Activated CD4-positive, alpha-beta T cell treated with anti-CD3 and anti-CD28 coated beads for 4 hours (primary cell): ENCODE data around the gene IKZF4.
"Not testable (repeated sequence)": the region's sequence is repeated elsewhere in the genome, so short reads cannot be mapped to it uniquely, and the experiment has no call there.

Experiments
- DNase-seq, 2 donors: peaks; one replicate each; pipeline ENCODE4 v3.0.0-alpha.2; 2020

The IKZF4 gene

DNA sequence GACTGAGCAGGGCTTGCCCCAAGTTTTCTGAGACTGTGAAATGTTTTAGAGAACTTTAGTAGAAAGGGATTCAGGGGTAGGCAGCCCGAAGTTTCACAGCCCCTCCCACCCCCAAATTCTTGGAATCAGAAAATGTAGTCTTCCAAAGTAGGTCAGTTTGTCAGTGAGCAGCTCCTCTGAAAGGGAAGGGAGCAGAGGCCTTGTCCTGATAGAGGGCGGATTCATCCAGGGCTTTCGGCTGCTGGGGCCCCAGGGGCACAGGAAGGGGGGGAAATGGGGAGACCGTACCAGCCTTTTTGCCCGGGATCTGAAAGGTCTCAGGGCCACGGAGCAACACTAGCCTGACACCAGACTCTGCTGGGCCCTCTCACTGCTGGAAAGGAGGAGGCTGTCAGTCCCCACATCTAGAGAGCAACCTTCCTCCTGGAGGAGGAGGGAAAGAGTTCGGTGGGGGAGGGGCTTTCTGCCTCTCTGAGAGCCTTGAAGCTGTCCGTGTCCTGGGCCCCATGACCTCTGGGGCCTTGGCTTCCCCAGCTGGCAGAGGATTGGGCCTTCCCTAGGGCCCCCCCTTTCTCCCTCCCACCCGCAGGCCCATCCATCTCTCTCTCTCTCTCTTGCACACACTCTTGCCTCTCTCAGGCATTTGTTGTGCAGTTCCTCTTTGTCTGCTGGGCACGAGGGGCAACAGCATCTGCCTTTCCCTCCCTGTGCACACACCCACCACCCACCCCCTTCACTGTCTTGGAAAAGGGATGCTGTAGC, at the start of gene IKZF4:
IKZF4 (plus strand) TSS at position 621 of the 762 bp plus-strand sequence. CDS start 451 bp downstream, outside the sequence.
- DNase-seq: peak in 1 of 2 donors; percentile 14

DNA sequence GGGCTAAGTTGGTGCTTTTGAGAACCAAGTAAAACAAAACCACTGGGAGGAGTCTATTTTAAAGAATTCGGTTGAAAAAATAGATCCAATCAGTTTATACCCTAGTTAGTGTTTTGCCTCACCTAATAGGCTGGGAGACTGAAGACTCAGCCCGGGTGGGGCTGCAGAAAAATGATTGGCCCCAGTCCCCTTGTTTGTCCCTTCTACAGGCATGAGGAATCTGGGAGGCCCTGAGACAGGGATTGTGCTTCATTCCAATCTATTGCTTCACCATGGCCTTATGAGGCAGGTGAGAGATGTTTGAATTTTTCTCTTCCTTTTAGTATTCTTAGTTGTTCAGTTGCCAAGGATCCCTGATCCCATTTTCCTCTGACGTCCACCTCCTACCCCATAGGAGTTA, 48.8 kb upstream of the IKZF4 start:
- no peak for DNase-seq

DNA sequence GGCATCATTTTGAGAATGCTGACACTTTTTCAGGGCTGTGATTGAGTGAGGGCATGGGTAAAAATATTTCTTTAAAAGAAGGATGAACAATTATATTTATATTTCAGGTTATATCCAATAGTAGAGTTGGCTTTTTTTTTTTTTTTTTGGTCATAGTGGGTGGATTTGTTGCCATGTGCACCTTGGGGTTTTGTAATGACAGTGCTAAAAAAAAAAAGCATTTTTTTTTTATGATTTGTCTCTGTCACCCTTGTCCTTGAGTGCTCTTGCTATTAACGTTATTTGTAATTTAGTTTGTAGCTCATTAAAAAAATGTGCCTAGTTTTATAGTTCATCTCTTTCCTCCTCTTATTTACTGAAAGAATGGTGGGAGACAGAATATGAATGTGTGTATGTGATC, 48.4 kb upstream of the IKZF4 start:
- DNase-seq: no peak

DNA sequence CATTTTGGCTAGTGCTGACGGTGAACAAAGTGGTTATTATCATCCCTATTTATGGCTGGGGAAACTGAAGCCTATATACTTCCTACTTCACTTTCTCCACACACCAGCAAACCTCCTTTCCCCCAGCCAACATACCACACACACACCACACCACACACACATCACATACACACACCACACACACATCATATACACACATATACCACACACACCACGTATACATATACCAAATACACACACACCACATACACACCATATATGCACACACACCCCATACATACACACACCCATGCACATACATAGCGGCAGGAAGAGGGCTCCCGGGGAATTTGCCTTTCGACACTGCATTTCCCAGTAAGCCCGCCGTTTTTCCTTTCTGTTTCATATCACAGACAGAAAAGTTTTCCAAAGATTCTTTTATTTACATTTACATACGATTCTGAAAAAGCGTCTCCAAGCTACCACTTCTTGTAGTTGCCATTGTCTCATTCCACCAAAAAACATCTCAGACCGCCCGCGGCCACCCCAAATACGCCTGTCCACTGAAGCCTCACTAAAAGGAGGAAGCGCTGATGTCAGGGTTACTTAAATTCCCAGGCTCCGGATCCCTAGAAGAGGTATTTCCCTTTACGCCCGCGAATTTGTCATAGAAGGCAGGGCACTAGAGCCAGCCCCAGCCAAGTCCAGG, 47.8 kb upstream of the IKZF4 start:
- no peak for DNase-seq

DNA sequence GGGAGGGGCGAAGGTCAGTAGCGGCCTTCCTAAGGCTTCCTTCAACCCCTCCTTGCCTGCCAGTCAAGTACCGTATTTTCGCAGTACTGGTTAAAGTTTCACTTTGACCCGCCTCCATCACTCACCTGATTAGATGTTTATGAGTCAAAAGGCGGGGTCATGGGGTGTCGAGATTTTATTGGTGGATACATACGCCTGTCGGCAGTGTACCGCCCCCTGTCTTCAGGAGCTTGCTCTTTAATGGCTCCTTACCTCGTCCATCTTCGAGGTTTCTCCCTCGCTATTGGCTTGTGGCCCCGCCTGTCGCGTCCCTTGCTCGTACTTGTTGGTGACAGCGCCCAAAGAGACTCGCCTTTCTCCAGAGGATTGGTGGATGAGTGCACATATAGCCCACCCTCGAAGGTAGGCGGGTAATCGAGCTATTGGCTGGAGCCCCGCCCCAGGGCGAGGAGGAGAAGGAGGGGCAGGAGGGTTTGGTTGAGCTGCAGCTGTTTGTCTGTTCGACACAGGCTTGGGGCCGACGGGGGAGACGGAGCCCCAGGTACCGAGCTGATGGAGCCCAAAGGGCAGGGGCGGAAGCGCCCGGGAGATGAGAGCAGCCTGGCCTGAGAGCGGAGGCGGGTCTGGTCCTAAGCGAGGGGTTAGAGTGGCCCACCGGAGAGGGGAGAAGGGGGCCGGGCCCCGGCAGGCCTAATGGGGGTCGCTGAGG, 47.1 kb upstream of the IKZF4 start, which contains the start of gene RAB5B:
RAB5B (plus strand) TSS at position 480 of the 709 bp plus-strand sequence. CDS start 12,883 bp downstream, outside the sequence.
- DNase-seq: peak; percentile 96 to 98

DNA sequence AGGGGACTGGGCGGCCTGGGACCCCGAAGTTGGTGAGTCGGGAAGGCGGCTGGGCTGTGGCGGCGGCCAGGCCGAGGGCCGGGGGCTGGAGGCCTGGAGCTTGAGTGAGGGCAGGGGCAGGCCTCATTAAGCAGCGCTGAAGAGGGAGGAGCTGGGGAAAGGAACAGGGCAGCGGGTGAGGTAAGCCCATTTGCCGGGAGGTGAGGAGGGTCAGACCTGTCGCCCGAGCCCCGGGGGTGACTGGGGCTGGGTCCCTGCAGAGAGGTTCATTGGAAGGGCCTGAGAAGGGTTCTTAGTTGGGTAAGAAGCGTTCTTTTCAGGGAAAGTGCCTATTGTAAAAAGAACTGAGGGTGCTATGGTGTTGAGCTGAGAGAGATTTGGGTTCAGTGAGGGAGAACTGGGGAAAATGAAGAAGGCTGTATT, 46.5 kb upstream of the IKZF4 start:
- peak in 1 of 2 donors; percentile 47 for DNase-seq

DNA sequence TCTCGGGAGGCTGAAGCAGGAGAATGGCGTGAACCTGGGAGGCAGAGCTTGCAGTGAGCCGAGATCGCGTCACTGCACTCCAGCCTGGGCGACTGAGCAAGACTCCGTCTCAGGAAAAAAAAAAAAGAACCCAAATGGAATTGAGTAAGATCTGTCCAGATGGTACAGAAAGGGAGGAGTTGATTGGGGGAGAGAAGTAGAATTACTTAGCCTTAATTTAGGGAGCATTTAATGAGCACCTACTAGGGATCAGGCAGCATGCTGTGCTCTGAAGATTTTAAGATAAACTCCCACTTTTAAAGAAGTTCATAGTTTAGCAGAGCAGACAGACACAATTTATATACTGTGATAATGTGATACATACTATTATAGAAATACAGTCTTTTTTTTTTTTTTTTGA, 42.5 kb upstream of the IKZF4 start:
- DNase-seq: no peak

DNA sequence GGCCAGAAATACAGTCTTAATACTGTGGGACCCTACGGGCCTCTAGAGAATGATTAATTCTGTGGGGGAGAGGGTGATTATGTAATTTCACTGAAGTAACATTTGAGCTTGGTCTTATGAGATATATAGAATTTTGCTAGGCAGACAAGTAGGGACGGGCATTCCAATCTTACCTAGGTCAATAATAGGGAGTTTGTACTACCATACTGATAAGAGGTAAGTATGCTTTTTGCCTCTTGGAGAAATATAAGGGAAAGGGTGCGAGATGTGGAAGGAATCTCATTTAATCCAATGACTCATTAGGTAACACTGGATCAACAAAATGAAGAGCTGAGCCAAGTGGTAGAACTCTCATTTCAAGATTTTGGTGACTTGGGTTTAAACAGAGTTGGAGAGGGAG, 41.8 kb upstream of the IKZF4 start:
- no peak for DNase-seq

DNA sequence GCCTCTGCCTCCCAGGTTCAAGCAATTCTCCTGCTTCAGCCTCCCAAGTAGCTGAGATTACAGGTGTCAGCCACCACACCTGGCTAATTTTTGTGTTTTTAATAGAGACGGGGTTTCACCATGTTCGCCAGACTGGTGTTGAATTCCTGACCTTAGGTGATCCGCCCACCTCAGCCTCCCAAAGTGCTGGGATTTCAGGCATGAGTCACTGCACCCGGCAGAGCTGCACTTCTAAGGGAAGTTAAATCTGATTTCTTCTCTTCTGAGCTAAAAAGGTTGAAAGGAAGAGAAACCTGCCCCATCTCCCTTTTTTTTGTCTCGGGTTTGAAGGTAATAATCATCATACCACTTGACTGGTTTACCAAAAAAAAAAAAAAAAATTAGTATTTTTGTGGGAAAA, 39.0 kb upstream of the IKZF4 start:
- DNase-seq: not testable (repeated sequence)

DNA sequence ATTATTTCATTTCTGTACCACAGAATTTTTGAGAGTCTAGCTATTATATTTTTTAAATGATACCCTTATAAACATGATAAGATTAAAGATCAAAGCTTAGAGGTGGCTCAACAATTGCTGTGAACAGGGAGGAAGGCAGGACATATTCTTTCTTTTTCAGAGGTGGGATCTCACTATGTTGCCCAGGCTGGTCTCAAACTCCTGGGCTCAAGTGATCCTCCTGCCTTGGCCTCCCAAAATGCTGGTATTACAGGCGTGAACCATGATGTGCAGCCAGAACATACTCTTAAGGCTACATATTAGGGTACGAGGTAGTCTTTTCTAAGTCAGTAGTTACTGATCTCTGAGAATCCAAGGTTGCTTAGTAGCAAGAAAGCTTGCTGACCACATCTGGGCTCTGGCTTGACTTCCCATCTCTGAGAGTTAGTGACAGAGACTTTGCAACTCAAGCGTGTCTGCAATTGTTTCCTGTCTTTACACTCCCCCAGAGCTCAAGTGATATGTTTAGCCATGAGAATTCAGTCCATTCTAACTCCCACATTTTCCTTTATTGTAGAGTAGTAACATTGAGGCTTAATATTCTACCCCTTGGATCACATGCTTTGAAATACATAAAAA, 38.4 kb upstream of the IKZF4 start:
- no peak for DNase-seq

DNA sequence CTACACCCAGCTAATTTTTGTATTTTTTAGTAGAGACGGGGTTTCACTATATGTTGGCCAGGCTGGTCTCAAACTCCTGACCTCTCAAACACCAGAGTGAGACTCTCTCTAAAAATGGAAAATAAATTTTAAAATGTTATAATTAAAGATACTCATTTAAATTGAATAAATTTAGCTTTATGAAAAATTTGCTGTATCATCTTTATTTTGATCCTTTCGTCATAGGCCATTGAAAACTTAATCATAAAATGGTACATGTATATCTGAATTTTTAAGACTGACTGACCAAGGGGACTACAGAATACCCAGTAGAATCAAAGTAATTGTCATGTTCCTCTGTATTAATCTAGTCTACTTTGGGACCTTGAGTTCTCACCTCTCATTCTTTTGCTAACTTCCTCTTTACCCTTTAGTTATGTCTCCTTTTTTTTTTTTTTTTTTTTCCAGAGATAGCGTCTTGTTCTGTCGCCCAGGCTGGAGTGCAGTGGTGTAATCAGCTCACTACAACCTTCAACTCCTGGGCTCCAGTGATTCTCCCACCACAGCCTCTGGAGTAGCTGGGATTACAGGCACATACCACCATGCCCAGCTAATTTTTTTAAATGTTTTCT, 37.5 kb upstream of the IKZF4 start:
- DNase-seq: no peak

DNA sequence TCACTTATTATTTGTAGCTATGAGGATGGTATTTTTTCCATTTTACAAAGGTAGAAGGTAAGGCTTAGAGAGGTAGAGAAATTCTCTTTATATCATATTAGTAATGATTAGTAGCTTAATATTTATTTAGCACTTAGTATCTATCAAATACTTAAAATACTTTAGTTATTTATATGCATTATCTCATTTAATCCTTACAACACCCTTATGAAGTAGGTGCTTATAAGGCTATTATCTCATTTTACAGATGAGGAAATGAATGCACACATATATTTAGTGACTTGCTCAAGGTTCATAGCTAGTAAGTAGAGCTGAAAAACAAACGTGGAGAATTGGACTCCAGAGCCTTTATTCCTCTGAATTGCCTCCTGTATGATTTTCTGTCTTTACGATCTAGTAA, 36.0 kb upstream of the IKZF4 start:
- DNase-seq: no peak

DNA sequence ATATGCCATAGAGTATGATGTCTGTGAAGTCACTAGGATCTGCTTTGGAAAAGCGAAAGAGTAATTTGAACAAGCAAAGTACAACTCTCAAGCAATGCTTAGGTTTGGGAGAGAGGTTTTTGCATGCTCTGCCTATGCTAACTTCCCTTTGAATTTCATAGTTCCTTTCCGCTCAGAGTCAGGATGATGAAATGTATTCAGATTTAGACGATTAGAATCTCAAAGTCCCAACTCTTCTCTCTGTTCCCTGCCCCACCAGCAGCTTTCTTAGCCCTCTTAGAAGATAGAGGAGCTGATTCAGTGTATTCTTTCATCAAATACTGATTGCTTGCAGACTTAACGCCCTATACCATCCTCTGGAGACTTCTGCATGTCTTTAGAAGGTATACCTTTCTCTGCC, 35.5 kb upstream of the IKZF4 start:
- no peak for DNase-seq

DNA sequence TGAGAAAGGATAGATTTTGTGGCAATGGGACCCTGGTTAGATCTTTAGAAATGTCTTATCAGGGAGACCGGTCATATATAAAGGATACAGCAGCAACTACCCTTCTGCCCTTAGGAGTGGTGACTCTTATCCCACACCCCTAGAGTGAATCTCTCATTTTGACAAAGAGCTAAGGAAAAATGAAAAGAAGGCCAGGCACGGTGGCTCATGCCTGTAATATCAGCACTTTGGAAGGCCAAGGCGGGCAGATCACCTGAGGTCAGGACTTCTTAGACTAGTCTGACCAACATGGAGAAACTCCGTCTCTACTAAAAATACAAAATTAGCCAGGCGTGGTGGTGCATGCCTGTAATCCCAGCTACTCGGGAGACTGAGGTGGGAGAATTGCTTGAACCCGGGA, 34.9 kb upstream of the IKZF4 start:
- not testable (repeated sequence) for DNase-seq

DNA sequence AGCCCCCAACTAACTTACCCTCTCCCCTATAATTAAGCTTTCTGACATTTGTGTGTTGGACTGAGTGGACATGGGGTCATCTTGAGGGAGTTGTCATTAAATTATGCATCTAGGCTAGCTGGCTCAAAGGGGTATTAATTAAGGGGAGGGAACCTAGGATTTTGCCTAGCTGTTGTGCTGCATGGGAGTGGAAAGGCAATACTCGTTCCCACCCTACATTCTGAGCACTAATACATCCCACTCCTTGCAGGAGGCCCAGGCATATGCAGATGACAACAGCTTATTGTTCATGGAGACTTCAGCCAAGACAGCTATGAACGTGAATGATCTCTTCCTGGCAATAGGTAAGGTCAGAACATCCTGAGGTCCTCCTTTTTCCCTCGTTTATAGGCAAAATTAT, 29.7 kb upstream of the IKZF4 start:
- no peak for DNase-seq

DNA sequence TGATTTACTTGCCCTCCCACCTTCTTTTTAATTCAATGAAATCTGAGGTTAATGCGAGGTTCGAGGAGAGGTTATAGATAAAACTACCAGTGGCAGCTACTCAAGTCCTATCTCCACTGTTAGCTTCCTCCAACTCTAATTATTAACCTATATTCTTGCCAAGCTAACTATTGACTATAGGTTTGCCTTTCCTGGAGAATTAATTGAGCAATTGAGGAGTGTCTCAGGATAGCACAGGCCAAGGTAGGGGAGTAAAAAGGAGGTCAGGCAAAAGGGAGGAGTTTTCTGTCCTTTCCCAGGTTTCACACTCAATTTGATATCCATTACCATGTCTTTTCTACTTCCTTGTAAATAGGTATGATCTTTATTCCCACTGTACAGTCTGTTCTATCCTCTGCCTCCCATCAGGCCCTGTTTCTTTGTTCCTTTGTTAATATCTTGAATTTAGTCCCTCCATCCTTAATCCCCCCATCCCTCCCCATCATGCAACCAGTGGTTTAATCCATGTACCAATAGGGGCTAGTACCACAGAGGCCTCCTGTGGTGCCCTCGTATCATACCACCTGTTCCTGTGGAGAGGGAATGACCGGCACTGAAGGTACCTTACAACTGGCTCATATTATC, 27.5 kb upstream of the IKZF4 start:
- DNase-seq: no peak

DNA sequence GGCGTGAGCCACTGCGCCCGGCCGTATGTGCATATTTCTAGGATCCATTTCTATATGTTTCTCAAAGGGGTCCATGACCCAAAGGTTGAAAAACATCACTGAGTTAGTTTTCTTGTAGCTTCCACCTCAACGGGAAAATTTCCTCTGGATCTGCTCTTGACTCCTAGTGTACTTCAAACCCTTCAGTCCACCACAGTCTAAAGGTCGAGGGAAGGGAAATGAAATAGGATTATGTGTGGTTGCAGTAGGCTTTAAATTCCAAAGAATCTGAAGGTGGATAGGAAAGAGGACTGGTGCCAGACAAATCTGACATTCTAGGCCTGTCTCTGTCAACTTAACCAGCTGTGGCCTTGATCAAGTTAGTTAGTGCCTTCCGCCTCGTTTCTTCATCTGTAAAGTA, 25.5 kb upstream of the IKZF4 start:
- DNase-seq: no peak

DNA sequence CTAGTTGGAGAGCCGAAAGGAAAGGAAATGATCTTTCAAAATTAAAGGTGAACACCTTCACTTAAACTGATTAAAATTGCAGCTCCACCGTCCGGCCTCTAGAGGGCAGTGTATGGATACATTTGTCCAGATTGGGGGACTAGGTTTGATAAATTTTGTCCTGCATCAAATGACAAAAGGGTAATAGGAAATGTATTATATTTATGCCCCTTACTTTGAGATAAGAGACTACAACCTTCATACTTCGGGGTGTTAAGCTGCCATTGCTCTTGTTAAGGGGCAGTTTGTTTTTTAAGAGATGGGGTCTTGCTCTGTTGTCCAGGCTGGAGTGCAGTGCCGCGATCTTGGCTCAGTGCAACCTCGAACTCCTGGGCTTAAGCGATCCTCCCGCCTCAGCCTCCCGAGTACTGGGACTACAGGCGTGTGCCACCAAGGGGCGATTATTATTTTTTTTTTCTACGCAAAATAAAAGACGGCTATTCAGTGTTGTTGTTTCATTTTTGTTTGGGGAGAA, 24.6 kb upstream of the IKZF4 start:
- peak; percentile 62 to 73 for DNase-seq

DNA sequence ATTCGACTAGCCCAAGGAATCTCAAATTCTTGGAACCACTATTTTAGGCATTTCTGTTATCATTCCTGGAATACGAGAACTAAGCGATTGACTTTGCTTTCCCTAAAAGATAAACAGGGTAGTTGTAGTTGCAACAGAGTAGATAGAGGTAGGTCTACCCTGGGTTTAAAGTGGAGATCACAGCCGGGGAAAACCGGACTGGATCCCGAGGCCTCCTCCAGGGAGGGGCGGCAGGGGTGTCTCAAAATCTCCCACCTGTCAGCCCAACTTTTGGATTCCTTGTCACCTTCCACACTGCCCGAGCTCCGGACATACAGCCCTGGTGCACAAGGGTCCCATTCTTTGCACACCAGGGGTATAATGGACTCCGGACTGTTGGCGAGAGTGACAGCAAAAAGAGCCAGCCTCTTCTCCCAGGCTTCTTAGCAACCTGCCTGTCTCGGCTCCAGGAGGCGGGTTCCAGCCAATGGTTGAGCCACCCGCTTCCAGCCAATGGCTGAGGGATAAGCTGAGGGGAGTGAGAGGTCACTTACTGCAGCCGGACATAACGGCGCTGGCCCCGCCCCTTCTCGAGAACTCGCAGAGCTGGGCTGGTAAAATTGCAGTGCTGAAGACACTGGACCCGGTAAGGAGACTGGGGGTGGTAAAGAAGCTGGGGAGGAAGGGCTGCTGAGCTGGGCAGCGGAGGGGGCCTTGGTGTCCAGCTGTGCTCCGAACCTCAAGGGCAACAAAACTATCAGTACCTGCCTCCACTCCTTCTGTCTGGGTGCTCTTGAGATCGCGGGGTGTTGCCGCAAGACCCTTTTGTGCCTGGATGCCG, 23.9 kb upstream of the IKZF4 start, which contains the start of gene SUOX:
SUOX (plus strand) TSS at position 562 of the 820 bp plus-strand sequence. CDS start 4,946 bp downstream, outside the sequence.
- DNase-seq: no peak

DNA sequence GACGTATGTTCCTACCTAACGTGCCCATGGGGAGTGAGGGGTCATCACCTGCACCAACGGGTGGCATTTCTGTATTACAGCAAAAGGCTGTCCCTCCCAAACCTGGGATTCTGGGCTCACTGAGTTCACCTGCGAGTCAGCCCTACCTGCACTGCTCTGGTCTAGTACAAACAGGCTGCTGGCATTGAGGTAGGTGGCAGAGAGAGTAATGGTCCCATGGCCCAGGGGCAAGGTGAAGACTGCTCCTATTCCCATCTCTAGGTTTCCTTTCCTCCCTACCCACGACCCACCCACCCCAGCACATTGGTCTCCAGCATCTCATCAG, 23.3 kb upstream of the IKZF4 start:
- DNase-seq: no peak

DNA sequence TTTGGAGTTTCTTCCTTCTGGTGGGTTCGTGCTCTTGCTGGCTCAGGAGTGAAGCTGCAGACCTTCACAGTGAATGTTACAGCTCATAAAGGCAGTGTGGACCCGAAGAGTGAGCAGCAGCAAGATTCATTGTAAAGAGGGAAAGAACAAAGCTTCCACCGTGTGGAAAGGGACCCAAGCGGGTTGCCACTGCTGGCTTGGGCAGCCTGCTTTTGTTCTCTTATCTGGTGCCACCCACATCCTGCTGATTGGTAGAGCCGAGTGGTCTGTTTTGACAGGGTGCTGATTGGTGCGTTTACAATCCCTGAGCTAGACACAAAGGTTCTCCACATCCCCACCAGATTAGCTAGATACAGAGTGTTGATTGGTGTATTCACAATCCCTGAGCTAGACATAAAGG, 21.3 kb upstream of the IKZF4 start:
- not testable (repeated sequence) for DNase-seq
